Liver (tissue), 9 donors: ENCODE results near the gene MYB. TPM values are rescaled to one million over a fixed set of nuclear protein-coding genes. Genes with fewer than 3 reads are reported as not detected.

Experiments
- DNase-seq: peaks from one replicate; pipeline ENCODE4 v3.0.0-alpha.2; 2017; ENCODE audit warnings: low spot score
- H3K27ac ChIP-seq, 2 donors: one replicate each; pipeline ENCODE4 v1.7.0; 2013; ENCODE audit warnings: inconsistent platforms in 2 of 2, low read length in 2 of 2, control low read depth in 1 of 2, low read depth in 1 of 2, mild to moderate bottlenecking in 1 of 2
- H3K27me3 ChIP-seq, 4 donors: one replicate each; pipeline versions ENCODE4 v1.6.1 to v1.7.0; 2013; ENCODE audit warnings: low read length in 3 of 4, inconsistent platforms in 1 of 4, mild to moderate bottlenecking in 1 of 4, moderate library complexity in 1 of 4; ENCODE audit not compliant: control insufficient read depth in 4 of 4, insufficient read depth in 4 of 4
- H3K36me3 ChIP-seq, 4 donors: one replicate each; pipeline versions ENCODE4 v1.6.1 to v1.7.0; 2013; ENCODE audit warnings: low read length in 3 of 4, mild to moderate bottlenecking in 3 of 4, low read depth in 1 of 4, moderate library complexity in 1 of 4; ENCODE audit not compliant: control insufficient read depth in 4 of 4, insufficient read depth in 3 of 4
- H3K4me1 ChIP-seq, 4 donors: one replicate each; pipeline versions ENCODE4 v1.6.1 to v1.7.0; 2013; ENCODE audit warnings: low read length in 3 of 4, mild to moderate bottlenecking in 3 of 4, moderate library complexity in 1 of 4; ENCODE audit not compliant: control insufficient read depth in 4 of 4, insufficient read depth in 4 of 4
- H3K4me3 ChIP-seq, 3 donors: one replicate each; pipeline versions ENCODE4 v1.6.1 to v1.7.0; 2013; ENCODE audit warnings: low read length in 3 of 3, control low read depth in 1 of 3, low read depth in 1 of 3, mild to moderate bottlenecking in 1 of 3
- H3K9ac ChIP-seq, 2 donors: one replicate each; pipeline ENCODE4 v1.7.0; 2013; ENCODE audit warnings: low read length in 2 of 2, mild to moderate bottlenecking in 2 of 2, moderate library complexity in 2 of 2, control low read depth in 1 of 2, low read depth in 1 of 2
- H3K9me3 ChIP-seq, 4 donors: one replicate each; pipeline versions ENCODE4 v1.6.1 to v1.7.0; 2013; ENCODE audit warnings: low read length in 3 of 4; ENCODE audit not compliant: control insufficient read depth in 4 of 4
- FOXA2 ChIP-seq: IDR thresholded peaks from 2 replicates; pipeline ENCODE4 v1.6.1; 2016; ENCODE audit warnings: antibody characterized with exemption
- GABPA ChIP-seq, 2 donors: IDR thresholded peaks in 1 of 2; conservative IDR thresholded peaks in 1 of 2; 2 replicates each; pipeline ENCODE4 v1.6.1; 2016; ENCODE audit warnings: antibody characterized with exemption in 2 of 2, mild to moderate bottlenecking in 1 of 2, moderate library complexity in 1 of 2
- HNF4A ChIP-seq, 2 donors: conservative IDR thresholded peaks; 2 replicates each; pipeline ENCODE4 v1.6.1; 2016; ENCODE audit warnings: antibody characterized with exemption in 2 of 2, mild to moderate bottlenecking in 2 of 2
- HNF4G ChIP-seq: IDR thresholded peaks from 2 replicates; pipeline ENCODE4 v1.6.1; 2016; ENCODE audit warnings: antibody characterized with exemption
- JUND ChIP-seq, 2 donors: IDR thresholded peaks; 2 replicates each; pipeline ENCODE4 v1.6.1; 2016; ENCODE audit warnings: antibody characterized with exemption in 2 of 2
- RAD21 ChIP-seq, 2 donors: IDR thresholded peaks; 2 replicates each; pipeline ENCODE4 v1.6.1; 2016; ENCODE audit warnings: antibody characterized with exemption in 2 of 2, mild to moderate bottlenecking in 2 of 2
- SP1 ChIP-seq: IDR thresholded peaks from 2 replicates; pipeline ENCODE4 v1.6.1; 2018; ENCODE audit warnings: antibody characterized with exemption, mild to moderate bottlenecking
- TAF1 ChIP-seq: conservative IDR thresholded peaks from 2 replicates; pipeline ENCODE4 v1.6.1; 2016; ENCODE audit warnings: antibody characterized with exemption, mild to moderate bottlenecking
- YY1 ChIP-seq: IDR thresholded peaks from 2 replicates; pipeline ENCODE4 v1.6.1; 2016; ENCODE audit warnings: antibody characterized with exemption, mild to moderate bottlenecking
- WGBS: extraction: QIAGEN DNeasy Blood & Tissue Kit; methylation state at CpG from one replicate; pipeline ENCODE4 v1.1.7; 2013; 5-methylcytosine and 5-hydroxymethylcytosine counted together
- polyA plus RNA-seq, 2 donors: library from polyadenylated mRNA; stranded (reverse) in 1 of 2; unstranded in 1 of 2; fragments of 200-250 nt in 1 of 2; fragments of >200 nt in 1 of 2; fragmentation: Nextera tagmentation in 1 of 2; extraction: Ambion mirVana in 1 of 2; gene quantifications; one replicate each; pipeline versions ENCODE4 v1.2.1 to v1.2.3, GENCODE V29; 2013 to 2015
- total RNA-seq, 2 donors: library from RNA; depleted of rRNA; stranded (reverse); fragments of >200 nt; gene quantifications; one replicate each; pipeline ENCODE4 v1.2.3, GENCODE V29; 2014
- TF ChIP-seq, protein P1 (sequence below): fragments of 150-350 bp; IDR thresholded peaks from 2 replicates; pipeline ENCODE4 v1.5.1; 2017; ENCODE audit warnings: improper control_type of control experiment, low read depth, low read length; ENCODE audit not compliant: missing input control
- TF ChIP-seq, protein P2 (sequence below): IDR thresholded peaks from 2 replicates; pipeline ENCODE4 v1.6.1; 2016; ENCODE audit warnings: antibody characterized with exemption
- TF ChIP-seq, protein P3 (sequence below): IDR thresholded peaks from 2 replicates; pipeline ENCODE4 v1.6.1; 2016; ENCODE audit warnings: antibody characterized with exemption, mild to moderate bottlenecking
- donor health status: healthy.
- donor health status: healthy.
- donor health status: healthy.
- donor health status: healthy.
- donor health status: healthy.

MYB gene
- total and polyA plus RNA-seq, 4 donors: 0.08 to 19.8 (median 0.11) TPM

DNA sequence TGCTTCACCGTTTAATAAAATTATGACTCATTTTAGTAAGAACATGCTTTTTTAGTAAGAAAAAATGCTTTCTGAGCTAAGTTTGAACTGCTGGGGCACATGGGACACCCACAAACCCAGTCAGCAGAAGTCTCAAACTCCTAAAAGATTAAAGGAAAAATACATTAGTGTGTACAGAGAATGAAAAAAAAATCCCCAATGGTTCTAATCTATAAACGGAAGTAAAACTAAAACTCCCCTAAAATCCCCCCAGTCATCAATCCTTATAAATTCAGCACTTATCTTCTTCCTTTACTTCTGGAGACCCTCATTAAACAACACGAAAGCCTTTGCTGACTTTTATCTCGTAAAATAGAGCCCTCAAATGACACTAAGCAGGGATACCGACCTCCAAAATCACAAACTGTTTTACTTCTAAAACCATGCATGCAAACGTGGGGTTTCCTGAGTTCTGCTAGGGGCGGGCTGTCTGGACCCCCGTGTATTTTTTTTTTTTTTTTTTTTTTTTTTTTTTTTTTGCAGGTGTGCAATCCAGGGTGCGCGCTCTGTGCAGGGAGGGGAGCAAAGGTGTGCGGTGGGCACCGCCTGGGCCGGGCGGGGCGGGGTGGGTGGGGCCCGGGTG, 1.1 kb upstream of the MYB start:
- Histone ChIP-seq H3K4me1 (peaks cover 5 to 33% (median 30%) of the 10 kb centered on the region in 4 donors), H3K27ac (no peak overlapping the region), H3K27me3 (no peaks in the 10 kb centered on the region), H3K9ac (no peak overlapping the region), H3K36me3 (no peaks in the 10 kb centered on the region), H3K4me3 (peak overlapping the region in 1 of 3 donors; percentile 84), H3K9me3 (no peaks in the 10 kb centered on the region)
- DNase-seq: no peak
- no peak for TF ChIP-seq HNF4G
- no peak for TF ChIP-seq SP1
- TF ChIP-seq, protein P1, sequence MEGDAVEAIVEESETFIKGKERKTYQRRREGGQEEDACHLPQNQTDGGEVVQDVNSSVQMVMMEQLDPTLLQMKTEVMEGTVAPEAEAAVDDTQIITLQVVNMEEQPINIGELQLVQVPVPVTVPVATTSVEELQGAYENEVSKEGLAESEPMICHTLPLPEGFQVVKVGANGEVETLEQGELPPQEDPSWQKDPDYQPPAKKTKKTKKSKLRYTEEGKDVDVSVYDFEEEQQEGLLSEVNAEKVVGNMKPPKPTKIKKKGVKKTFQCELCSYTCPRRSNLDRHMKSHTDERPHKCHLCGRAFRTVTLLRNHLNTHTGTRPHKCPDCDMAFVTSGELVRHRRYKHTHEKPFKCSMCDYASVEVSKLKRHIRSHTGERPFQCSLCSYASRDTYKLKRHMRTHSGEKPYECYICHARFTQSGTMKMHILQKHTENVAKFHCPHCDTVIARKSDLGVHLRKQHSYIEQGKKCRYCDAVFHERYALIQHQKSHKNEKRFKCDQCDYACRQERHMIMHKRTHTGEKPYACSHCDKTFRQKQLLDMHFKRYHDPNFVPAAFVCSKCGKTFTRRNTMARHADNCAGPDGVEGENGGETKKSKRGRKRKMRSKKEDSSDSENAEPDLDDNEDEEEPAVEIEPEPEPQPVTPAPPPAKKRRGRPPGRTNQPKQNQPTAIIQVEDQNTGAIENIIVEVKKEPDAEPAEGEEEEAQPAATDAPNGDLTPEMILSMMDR: no peak
- no peak for TF ChIP-seq TAF1
- TF ChIP-seq GABPA (IDR thresholded peaks at IDR 0.05 in 1 of 2, conservative IDR thresholded peaks at IDR 0.05 in 1 of 2): no peak
- no peak for TF ChIP-seq HNF4A (conservative IDR thresholded peaks at IDR 0.05)
- TF ChIP-seq RAD21 (IDR thresholded peaks at IDR 0.05): no peak
- no peak for TF ChIP-seq YY1
- no peak for TF ChIP-seq FOXA2
- TF ChIP-seq, protein P2, sequence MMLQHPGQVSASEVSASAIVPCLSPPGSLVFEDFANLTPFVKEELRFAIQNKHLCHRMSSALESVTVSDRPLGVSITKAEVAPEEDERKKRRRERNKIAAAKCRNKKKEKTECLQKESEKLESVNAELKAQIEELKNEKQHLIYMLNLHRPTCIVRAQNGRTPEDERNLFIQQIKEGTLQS: no peak
- WGBS: 22% methylated on average over 16 of the region's 16 CpGs

DNA sequence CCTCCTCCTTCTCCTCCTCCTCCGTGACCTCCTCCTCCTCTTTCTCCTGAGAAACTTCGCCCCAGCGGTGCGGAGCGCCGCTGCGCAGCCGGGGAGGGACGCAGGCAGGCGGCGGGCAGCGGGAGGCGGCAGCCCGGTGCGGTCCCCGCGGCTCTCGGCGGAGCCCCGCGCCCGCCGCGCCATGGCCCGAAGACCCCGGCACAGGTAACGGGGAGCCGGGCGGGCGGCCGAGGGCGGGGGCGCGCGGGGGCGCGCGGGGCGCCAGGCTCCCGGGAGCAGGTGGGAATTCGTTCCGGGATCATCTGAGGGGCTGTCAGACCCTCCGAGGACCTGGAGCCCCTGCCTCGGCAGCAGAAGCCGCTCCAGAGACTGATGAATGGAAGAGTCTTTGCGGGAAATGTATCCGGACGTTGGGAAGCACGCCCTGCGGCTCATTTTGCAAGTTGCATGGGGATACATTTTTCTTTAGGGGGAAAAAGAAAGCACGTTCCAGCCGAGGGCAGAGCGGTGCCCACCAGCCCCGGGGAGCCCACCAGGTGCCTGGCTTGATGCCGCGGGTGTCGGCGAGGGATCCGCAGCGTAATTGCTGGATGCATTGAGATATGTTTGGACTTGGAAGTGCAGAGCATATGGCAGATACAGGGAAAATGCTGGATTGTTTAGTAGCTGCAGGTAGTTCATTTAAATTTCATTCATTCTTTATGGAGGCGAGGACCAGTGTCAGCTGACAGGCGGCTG, 394 bp downstream of the MYB start:
- TF ChIP-seq JUND (IDR thresholded peaks at IDR 0.05) (no peak), YY1 (no peak), HNF4A (conservative IDR thresholded peaks at IDR 0.05) (no peak), HNF4G (no peak)
- TF ChIP-seq, protein P2: no peak
- Histone ChIP-seq H3K27me3 (no peaks in the 10 kb centered on the region), H3K9me3 (no peaks in the 10 kb centered on the region), H3K9ac (no peak overlapping the region), H3K4me1 (peaks cover 5 to 33% (median 30%) of the 10 kb centered on the region in 4 donors), H3K27ac (no peak overlapping the region), H3K4me3 (peak overlapping the region; percentile 59 to 84 (median 78)), H3K36me3 (no peaks in the 10 kb centered on the region)
- DNase-seq: no peak
- WGBS: 1% methylated on average over 62 of the region's 62 CpGs

DNA sequence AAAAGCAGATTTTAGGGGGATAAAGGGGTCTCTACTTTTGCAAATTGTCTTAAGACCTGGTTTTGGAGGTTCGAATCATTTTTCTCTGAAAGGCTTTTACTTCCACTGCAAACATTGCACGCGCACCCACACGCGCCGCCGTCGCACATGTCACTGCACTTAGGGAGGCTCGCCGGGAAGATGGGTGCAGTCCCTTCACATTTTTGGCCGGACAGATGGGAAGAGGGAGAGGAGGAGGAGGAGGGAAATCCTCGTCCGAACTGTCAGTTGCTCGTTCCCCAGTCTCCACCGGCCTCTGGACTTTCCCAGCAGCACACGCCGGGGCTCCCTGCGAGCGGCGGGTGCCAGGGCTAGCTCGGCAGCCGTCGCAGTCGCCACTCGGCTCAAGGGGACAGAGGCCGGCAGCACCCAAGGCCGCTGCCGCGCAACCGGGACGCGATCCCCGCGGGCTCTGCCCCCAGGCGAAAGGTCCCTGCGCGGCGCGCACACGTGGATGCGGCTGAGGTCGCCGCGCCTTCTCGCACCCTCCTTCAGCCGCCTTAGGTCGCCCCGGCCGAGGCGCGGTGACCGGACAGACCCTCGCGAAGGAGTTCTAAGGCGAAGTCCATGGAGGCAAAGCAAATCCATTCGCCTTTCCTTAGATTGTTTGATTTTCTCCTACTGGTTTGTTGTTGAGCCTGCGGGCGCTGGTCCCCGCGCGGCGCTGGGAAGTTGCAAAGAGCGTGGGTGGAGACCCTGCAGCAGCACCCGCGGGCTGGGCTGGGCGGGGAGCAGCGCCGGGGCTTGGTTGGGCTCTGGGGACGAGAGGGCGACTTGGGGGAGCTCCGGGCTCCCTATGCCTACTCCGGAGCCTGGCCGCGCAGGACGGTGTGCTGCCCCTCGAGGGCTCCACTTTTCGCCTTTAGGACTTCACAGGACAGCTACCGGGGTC, 1.2 kb downstream of the MYB start:
- Histone ChIP-seq H3K9me3 (no peaks in the 10 kb centered on the region), H3K36me3 (no peaks in the 10 kb centered on the region), H3K27me3 (no peaks in the 10 kb centered on the region), H3K9ac (no peak overlapping the region), H3K4me3 (peak overlapping the region; percentile 59 to 84 (median 78)), H3K4me1 (peaks cover 5 to 33% (median 30%) of the 10 kb centered on the region in 4 donors), H3K27ac (no peak overlapping the region)
- WGBS: under 1% methylated on average over 78 of the region's 78 CpGs
- peak; percentile 51 for DNase-seq
- TF ChIP-seq, protein P3, sequence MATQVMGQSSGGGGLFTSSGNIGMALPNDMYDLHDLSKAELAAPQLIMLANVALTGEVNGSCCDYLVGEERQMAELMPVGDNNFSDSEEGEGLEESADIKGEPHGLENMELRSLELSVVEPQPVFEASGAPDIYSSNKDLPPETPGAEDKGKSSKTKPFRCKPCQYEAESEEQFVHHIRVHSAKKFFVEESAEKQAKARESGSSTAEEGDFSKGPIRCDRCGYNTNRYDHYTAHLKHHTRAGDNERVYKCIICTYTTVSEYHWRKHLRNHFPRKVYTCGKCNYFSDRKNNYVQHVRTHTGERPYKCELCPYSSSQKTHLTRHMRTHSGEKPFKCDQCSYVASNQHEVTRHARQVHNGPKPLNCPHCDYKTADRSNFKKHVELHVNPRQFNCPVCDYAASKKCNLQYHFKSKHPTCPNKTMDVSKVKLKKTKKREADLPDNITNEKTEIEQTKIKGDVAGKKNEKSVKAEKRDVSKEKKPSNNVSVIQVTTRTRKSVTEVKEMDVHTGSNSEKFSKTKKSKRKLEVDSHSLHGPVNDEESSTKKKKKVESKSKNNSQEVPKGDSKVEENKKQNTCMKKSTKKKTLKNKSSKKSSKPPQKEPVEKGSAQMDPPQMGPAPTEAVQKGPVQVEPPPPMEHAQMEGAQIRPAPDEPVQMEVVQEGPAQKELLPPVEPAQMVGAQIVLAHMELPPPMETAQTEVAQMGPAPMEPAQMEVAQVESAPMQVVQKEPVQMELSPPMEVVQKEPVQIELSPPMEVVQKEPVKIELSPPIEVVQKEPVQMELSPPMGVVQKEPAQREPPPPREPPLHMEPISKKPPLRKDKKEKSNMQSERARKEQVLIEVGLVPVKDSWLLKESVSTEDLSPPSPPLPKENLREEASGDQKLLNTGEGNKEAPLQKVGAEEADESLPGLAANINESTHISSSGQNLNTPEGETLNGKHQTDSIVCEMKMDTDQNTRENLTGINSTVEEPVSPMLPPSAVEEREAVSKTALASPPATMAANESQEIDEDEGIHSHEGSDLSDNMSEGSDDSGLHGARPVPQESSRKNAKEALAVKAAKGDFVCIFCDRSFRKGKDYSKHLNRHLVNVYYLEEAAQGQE: no peak
- no peak for TF ChIP-seq TAF1
